GM21529 (cell line): ENCODE results near the gene MPST.

ENCODE experiments used
- ATAC-seq: cut with Tn5 transposase; IDR thresholded peaks from one replicate; pipeline ENCODE4 v1.9.1; 2021; ENCODE audit not compliant: unreplicated experiment

Gene MPST

GRCh38 chr22:37043828-37044538, 24.4 kb downstream of the MPST start:
- ATAC-seq, result no peak

GRCh38 chr22:37044634-37045625, 25.4 kb downstream of the MPST start:
- no peak for ATAC-seq

GRCh38 chr22:37045958-37046357, 26.4 kb downstream of the MPST start:
- no peak for ATAC-seq

GRCh38 chr22:37046589-37046988, 27.0 kb downstream of the MPST start:
- ATAC-seq, result no peak

GRCh38 chr22:37047006-37047405, 27.5 kb downstream of the MPST start:
- no peak for ATAC-seq

GRCh38 chr22:37048133-37048532, 28.6 kb downstream of the MPST start:
- no peak for ATAC-seq

- ATAC-seq, result no peak
Measured at GRCh38 chr22:37049224-37049623, 29.7 kb downstream of the MPST start.

GRCh38 chr22:37050913-37051312, 31.4 kb downstream of the MPST start:
- ATAC-seq, result no peak

- ATAC-seq, result peak; percentile 72
Measured at GRCh38 chr22:37051391-37052385, 32.1 kb downstream of the MPST start, which contains the start of gene KCTD17. TSS of gene KCTD17 (plus strand) at chr22:37051742. CDS start at chr22:37051761, 19 bp downstream.

- ATAC-seq, result no peak
Measured at GRCh38 chr22:37052386-37053309, 33.1 kb downstream of the MPST start.

- ATAC-seq, result no peak
Measured at GRCh38 chr22:37053310-37054055, 33.9 kb downstream of the MPST start.

GRCh38 chr22:37054056-37054395, 34.5 kb downstream of the MPST start:
- no peak for ATAC-seq

GRCh38 chr22:37054600-37055365, 35.2 kb downstream of the MPST start:
- ATAC-seq, result no peak

- no peak for ATAC-seq
Measured at GRCh38 chr22:37056246-37056645, 36.7 kb downstream of the MPST start.

GRCh38 chr22:37057226-37057625, 37.7 kb downstream of the MPST start:
- ATAC-seq, result no peak

- ATAC-seq, result no peak
Measured at GRCh38 chr22:37057796-37058510, 38.4 kb downstream of the MPST start.

- no peak for ATAC-seq
Measured at GRCh38 chr22:37058917-37059701, 39.6 kb downstream of the MPST start.
